GM19372 (cell line): ENCODE measurements around the gene LIPI.
"Not testable (repeated sequence)": the region's sequence is repeated elsewhere in the genome, so short reads cannot be mapped to it uniquely, and the experiment has no call there.

Source experiments
- ATAC-seq: cut with Tn5 transposase; IDR thresholded peaks from one replicate; pipeline ENCODE4 v1.9.1; 2021; ENCODE audit warnings: mild to moderate bottlenecking, low read depth, moderate library complexity; ENCODE audit not compliant: unreplicated experiment

LIPI gene

GRCh38 chr21:14120091-14120734, 90.5 kb downstream of the LIPI start:
- ATAC-seq = peak; percentile 57

GRCh38 chr21:14119038-14119437, 91.7 kb downstream of the LIPI start:
- ATAC-seq = no peak

- peak; percentile 65 for ATAC-seq
Measured at GRCh38 chr21:14116080-14116481, 94.7 kb downstream of the LIPI start.

GRCh38 chr21:14115646-14116045, 95.1 kb downstream of the LIPI start:
- ATAC-seq = no peak

- ATAC-seq = no peak
Measured at GRCh38 chr21:14114251-14114650, 96.5 kb downstream of the LIPI start.

GRCh38 chr21:14104564-14104963, 106.2 kb downstream of the LIPI start:
- ATAC-seq = not testable (repeated sequence)

GRCh38 chr21:14099570-14099969, 111.2 kb downstream of the LIPI start:
- no peak for ATAC-seq

GRCh38 chr21:14097881-14098499, 112.8 kb downstream of the LIPI start:
- ATAC-seq = no peak

GRCh38 chr21:14096577-14096976, 114.2 kb downstream of the LIPI start:
- no peak for ATAC-seq

- ATAC-seq = no peak
Measured at GRCh38 chr21:14096172-14096571, 114.6 kb downstream of the LIPI start.

- no peak for ATAC-seq
Measured at GRCh38 chr21:14095056-14095455, 115.7 kb downstream of the LIPI start.

GRCh38 chr21:14092834-14093560, 117.8 kb downstream of the LIPI start:
- ATAC-seq = no peak

- ATAC-seq = not testable (repeated sequence)
Measured at GRCh38 chr21:14090184-14090583, 120.6 kb downstream of the LIPI start.

GRCh38 chr21:14088391-14088790, 122.4 kb downstream of the LIPI start:
- ATAC-seq = no peak

GRCh38 chr21:14086553-14086952, 124.2 kb downstream of the LIPI start:
- no peak for ATAC-seq

GRCh38 chr21:14084701-14085100, 126.1 kb downstream of the LIPI start:
- no peak for ATAC-seq

GRCh38 chr21:14084068-14084501, 126.7 kb downstream of the LIPI start:
- ATAC-seq = no peak

- no peak for ATAC-seq
Measured at GRCh38 chr21:14080764-14081096, 130.0 kb downstream of the LIPI start.

GRCh38 chr21:14080040-14080763, 130.6 kb downstream of the LIPI start:
- no peak for ATAC-seq

- no peak for ATAC-seq
Measured at GRCh38 chr21:14078746-14079375, 131.9 kb downstream of the LIPI start.
